ENCODE results near the gene EFNA1.

DNA sequence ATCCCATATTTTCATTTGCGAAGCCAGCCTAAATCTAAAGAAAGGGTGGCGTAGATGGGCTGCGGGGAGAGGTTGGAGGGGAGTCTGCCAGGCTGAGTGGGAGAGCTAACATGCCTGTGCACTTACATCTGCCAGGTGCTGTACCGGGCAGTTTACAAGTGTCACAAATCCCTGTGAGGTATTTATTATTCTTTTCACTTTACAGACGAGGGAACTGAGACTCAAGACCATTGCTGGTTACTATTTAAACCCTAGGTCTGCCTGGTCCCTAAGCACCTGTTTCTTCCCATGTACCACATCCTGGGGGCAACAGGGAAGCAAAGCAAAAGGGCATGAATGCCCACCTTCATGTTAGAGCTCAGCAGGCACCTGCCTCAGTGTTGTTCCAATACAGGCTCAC lies 19.4 kb upstream of the EFNA1 start:
- no peak for TF ChIP-seq TAF1 (IDR thresholded peaks at IDR 0.05; ENCODE audit: borderline replicate concordance, low read depth, low read length)
- no peak for TF ChIP-seq EZH2phosphoT487 (IDR thresholded peaks at IDR 0.05; ENCODE audit: borderline replicate concordance, low read depth)
- no peak for TF ChIP-seq EP300 (IDR thresholded peaks at IDR 0.05; ENCODE audit: borderline replicate concordance in 1 of 2, low read depth in 1 of 2, low read length in 1 of 2)
- TF ChIP-seq, protein P1, sequence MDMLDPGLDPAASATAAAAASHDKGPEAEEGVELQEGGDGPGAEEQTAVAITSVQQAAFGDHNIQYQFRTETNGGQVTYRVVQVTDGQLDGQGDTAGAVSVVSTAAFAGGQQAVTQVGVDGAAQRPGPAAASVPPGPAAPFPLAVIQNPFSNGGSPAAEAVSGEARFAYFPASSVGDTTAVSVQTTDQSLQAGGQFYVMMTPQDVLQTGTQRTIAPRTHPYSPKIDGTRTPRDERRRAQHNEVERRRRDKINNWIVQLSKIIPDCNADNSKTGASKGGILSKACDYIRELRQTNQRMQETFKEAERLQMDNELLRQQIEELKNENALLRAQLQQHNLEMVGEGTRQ (IDR thresholded peaks at IDR 0.05; ENCODE audit: borderline replicate concordance, low read depth, low read length): no peak
- TF ChIP-seq, protein P2, sequence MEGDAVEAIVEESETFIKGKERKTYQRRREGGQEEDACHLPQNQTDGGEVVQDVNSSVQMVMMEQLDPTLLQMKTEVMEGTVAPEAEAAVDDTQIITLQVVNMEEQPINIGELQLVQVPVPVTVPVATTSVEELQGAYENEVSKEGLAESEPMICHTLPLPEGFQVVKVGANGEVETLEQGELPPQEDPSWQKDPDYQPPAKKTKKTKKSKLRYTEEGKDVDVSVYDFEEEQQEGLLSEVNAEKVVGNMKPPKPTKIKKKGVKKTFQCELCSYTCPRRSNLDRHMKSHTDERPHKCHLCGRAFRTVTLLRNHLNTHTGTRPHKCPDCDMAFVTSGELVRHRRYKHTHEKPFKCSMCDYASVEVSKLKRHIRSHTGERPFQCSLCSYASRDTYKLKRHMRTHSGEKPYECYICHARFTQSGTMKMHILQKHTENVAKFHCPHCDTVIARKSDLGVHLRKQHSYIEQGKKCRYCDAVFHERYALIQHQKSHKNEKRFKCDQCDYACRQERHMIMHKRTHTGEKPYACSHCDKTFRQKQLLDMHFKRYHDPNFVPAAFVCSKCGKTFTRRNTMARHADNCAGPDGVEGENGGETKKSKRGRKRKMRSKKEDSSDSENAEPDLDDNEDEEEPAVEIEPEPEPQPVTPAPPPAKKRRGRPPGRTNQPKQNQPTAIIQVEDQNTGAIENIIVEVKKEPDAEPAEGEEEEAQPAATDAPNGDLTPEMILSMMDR (IDR thresholded peaks at IDR 0.05): no peak
- TF ChIP-seq, protein P3, sequence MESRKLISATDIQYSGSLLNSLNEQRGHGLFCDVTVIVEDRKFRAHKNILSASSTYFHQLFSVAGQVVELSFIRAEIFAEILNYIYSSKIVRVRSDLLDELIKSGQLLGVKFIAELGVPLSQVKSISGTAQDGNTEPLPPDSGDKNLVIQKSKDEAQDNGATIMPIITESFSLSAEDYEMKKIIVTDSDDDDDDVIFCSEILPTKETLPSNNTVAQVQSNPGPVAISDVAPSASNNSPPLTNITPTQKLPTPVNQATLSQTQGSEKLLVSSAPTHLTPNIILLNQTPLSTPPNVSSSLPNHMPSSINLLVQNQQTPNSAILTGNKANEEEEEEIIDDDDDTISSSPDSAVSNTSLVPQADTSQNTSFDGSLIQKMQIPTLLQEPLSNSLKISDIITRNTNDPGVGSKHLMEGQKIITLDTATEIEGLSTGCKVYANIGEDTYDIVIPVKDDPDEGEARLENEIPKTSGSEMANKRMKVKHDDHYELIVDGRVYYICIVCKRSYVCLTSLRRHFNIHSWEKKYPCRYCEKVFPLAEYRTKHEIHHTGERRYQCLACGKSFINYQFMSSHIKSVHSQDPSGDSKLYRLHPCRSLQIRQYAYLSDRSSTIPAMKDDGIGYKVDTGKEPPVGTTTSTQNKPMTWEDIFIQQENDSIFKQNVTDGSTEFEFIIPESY (IDR thresholded peaks at IDR 0.05; ENCODE audit: borderline replicate concordance, low read depth): no peak
- no peak for TF ChIP-seq JUND (IDR thresholded peaks at IDR 0.05)
- TF ChIP-seq, protein P4, sequence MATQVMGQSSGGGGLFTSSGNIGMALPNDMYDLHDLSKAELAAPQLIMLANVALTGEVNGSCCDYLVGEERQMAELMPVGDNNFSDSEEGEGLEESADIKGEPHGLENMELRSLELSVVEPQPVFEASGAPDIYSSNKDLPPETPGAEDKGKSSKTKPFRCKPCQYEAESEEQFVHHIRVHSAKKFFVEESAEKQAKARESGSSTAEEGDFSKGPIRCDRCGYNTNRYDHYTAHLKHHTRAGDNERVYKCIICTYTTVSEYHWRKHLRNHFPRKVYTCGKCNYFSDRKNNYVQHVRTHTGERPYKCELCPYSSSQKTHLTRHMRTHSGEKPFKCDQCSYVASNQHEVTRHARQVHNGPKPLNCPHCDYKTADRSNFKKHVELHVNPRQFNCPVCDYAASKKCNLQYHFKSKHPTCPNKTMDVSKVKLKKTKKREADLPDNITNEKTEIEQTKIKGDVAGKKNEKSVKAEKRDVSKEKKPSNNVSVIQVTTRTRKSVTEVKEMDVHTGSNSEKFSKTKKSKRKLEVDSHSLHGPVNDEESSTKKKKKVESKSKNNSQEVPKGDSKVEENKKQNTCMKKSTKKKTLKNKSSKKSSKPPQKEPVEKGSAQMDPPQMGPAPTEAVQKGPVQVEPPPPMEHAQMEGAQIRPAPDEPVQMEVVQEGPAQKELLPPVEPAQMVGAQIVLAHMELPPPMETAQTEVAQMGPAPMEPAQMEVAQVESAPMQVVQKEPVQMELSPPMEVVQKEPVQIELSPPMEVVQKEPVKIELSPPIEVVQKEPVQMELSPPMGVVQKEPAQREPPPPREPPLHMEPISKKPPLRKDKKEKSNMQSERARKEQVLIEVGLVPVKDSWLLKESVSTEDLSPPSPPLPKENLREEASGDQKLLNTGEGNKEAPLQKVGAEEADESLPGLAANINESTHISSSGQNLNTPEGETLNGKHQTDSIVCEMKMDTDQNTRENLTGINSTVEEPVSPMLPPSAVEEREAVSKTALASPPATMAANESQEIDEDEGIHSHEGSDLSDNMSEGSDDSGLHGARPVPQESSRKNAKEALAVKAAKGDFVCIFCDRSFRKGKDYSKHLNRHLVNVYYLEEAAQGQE (IDR thresholded peaks at IDR 0.05; ENCODE audit: low read depth, low read length): no peak
- TF ChIP-seq MEF2A (IDR thresholded peaks at IDR 0.05; ENCODE audit: borderline replicate concordance, low read depth): no peak
- TF ChIP-seq RAD21 (IDR thresholded peaks at IDR 0.05; ENCODE audit: low read length): no peak
- no peak for TF ChIP-seq POLR2AphosphoS5 (IDR thresholded peaks at IDR 0.05; ENCODE audit: low read depth, low read length)
- TF ChIP-seq GABPA (IDR thresholded peaks at IDR 0.05; ENCODE audit: low read depth): no peak
- no peak for TF ChIP-seq FOXM1 (IDR thresholded peaks at IDR 0.05; ENCODE audit: low read depth)

All from SK-N-SH (cell line).